Measurements from ENCODE around the gene SGSH. TPM values are rescaled to one million over a fixed set of nuclear protein-coding genes. Genes with fewer than 3 reads are reported as not detected.

SGSH gene
- total and polyA plus RNA-seq, 2 experiments from 2014 or later = 21.2 to 63.5 TPM

- H3K9ac ChIP-seq = no peak overlapping the region
- 92 to 94% methylated on average over 17 of the region's 17 CpGs for WGBS, 2 experiments (ENCODE audit: low coverage in 1 of 2, low lambda C conversion rate in 2 of 2, missing lambda C conversion rate in 2 of 2)
- no peaks in the 10 kb centered on the region for H3K79me2 ChIP-seq (ENCODE audit: insufficient read depth)
- no peaks in the 10 kb centered on the region for H4K20me1 ChIP-seq (ENCODE audit: insufficient read depth)
- H2AFZ ChIP-seq = no peak overlapping the region
- H3K4me3 ChIP-seq = no peak overlapping the region
- H3K4me2 ChIP-seq (ENCODE audit: unreplicated experiment) = no peak overlapping the region
- no peaks in the 10 kb centered on the region for H3F3A ChIP-seq (ENCODE audit: insufficient read depth)
- in situ Hi-C loops (cut with MboI) = no loop called here
- no peaks in the 10 kb centered on the region for H3K36me3 ChIP-seq (ENCODE audit: low read depth)
- H3K27ac ChIP-seq = no peak overlapping the region
- no peak for TF ChIP-seq EZH2 (IDR thresholded peaks at IDR 0.05; ENCODE audit: insufficient read depth, poor library complexity, severe bottlenecking)
- no peak for TF ChIP-seq EZH2phosphoT487 (IDR thresholded peaks at IDR 0.05; ENCODE audit: insufficient read depth, low read depth)
- DNase-seq = no peak
- no peaks in the 10 kb centered on the region for H3K4me1 ChIP-seq (ENCODE audit: insufficient read depth)
- H3K9me3 ChIP-seq (ENCODE audit: low read depth) = no peaks in the 10 kb centered on the region
- no peaks in the 10 kb centered on the region for H3K9me2 ChIP-seq (ENCODE audit: insufficient read depth)
- no peaks in the 10 kb centered on the region for H3K27me3 ChIP-seq (replicated peaks; ENCODE audit: insufficient read depth)
Observed at GRCh38 chr17:80247561-80247960, 27.4 kb upstream of the SGSH start.

GRCh38 chr17:80246726-80247125 is 26.6 kb upstream of the SGSH start:
- Histone ChIP-seq H3K36me3 (ENCODE audit: low read depth) (no peaks in the 10 kb centered on the region), H3K27ac (no peak overlapping the region)
- WGBS, 2 experiments (ENCODE audit: low coverage in 1 of 2, low lambda C conversion rate in 2 of 2, missing lambda C conversion rate in 2 of 2) = 93 to 100% methylated on average over 7 to 8 of the region's 8 CpGs

GRCh38 chr17:80246266-80246681 is 26.1 kb upstream of the SGSH start:
- Histone ChIP-seq H3K27me3 (replicated peaks; ENCODE audit: insufficient read depth) (no peaks in the 10 kb centered on the region), H3K4me2 (ENCODE audit: unreplicated experiment) (no peak overlapping the region), H3K9me3 (ENCODE audit: low read depth) (no peaks in the 10 kb centered on the region), H3K4me1 (ENCODE audit: insufficient read depth) (no peaks in the 10 kb centered on the region), H3K36me3 (ENCODE audit: low read depth) (no peaks in the 10 kb centered on the region), H3K4me3 (no peak overlapping the region), H3K79me2 (ENCODE audit: insufficient read depth) (no peaks in the 10 kb centered on the region), H4K20me1 (ENCODE audit: insufficient read depth) (no peaks in the 10 kb centered on the region), H2AFZ (no peak overlapping the region), H3K9me2 (ENCODE audit: insufficient read depth) (no peaks in the 10 kb centered on the region), H3F3A (ENCODE audit: insufficient read depth) (no peaks in the 10 kb centered on the region), H3K27ac (no peak overlapping the region), H3K9ac (no peak overlapping the region)
- TF ChIP-seq EZH2phosphoT487 (IDR thresholded peaks at IDR 0.05; ENCODE audit: insufficient read depth, low read depth) = no peak
- no peak for TF ChIP-seq EZH2 (IDR thresholded peaks at IDR 0.05; ENCODE audit: insufficient read depth, poor library complexity, severe bottlenecking)
- in situ Hi-C loops (cut with MboI) = no loop called here
- DNase-seq = no peak
- 97 to 98% methylated on average over 11 to 19 of the region's 19 CpGs for WGBS, 2 experiments (ENCODE audit: low coverage in 1 of 2, low lambda C conversion rate in 2 of 2, missing lambda C conversion rate in 2 of 2)

More at GRCh38 chr17:80246726-80247125, 26.6 kb upstream of the SGSH start:
- no peak overlapping the region for H2AFZ ChIP-seq
- H3K4me1 ChIP-seq (ENCODE audit: insufficient read depth) = no peaks in the 10 kb centered on the region
- no peak for DNase-seq
- no peaks in the 10 kb centered on the region for H3K27me3 ChIP-seq (replicated peaks; ENCODE audit: insufficient read depth)
- H3K4me3 ChIP-seq = no peak overlapping the region
- no peak overlapping the region for H3K9ac ChIP-seq
- H3K4me2 ChIP-seq (ENCODE audit: unreplicated experiment) = no peak overlapping the region
- in situ Hi-C loops (cut with MboI) = no loop called here
- no peaks in the 10 kb centered on the region for H3F3A ChIP-seq (ENCODE audit: insufficient read depth)
- H3K9me3 ChIP-seq (ENCODE audit: low read depth) = no peaks in the 10 kb centered on the region
- H4K20me1 ChIP-seq (ENCODE audit: insufficient read depth) = no peaks in the 10 kb centered on the region
- H3K9me2 ChIP-seq (ENCODE audit: insufficient read depth) = no peaks in the 10 kb centered on the region
- no peaks in the 10 kb centered on the region for H3K79me2 ChIP-seq (ENCODE audit: insufficient read depth)
- TF ChIP-seq EZH2phosphoT487 (IDR thresholded peaks at IDR 0.05; ENCODE audit: insufficient read depth, low read depth) (no peak), EZH2 (IDR thresholded peaks at IDR 0.05; ENCODE audit: insufficient read depth, poor library complexity, severe bottlenecking) (no peak)

- Histone ChIP-seq H3K27ac (no peak overlapping the region), H3K9me3 (ENCODE audit: low read depth) (no peaks in the 10 kb centered on the region), H3K9me2 (ENCODE audit: insufficient read depth) (no peaks in the 10 kb centered on the region), H3K4me2 (ENCODE audit: unreplicated experiment) (no peak overlapping the region), H3K9ac (no peak overlapping the region), H3K4me1 (ENCODE audit: insufficient read depth) (no peaks in the 10 kb centered on the region), H3K27me3 (replicated peaks; ENCODE audit: insufficient read depth) (no peaks in the 10 kb centered on the region), H3K79me2 (ENCODE audit: insufficient read depth) (no peaks in the 10 kb centered on the region), H3F3A (ENCODE audit: insufficient read depth) (no peaks in the 10 kb centered on the region), H3K4me3 (no peak overlapping the region), H4K20me1 (ENCODE audit: insufficient read depth) (no peaks in the 10 kb centered on the region), H3K36me3 (ENCODE audit: low read depth) (no peaks in the 10 kb centered on the region), H2AFZ (no peak overlapping the region)
- no peak for TF ChIP-seq EZH2 (IDR thresholded peaks at IDR 0.05; ENCODE audit: insufficient read depth, poor library complexity, severe bottlenecking)
- no peak for TF ChIP-seq EZH2phosphoT487 (IDR thresholded peaks at IDR 0.05; ENCODE audit: insufficient read depth, low read depth)
- in situ Hi-C loops (cut with MboI) = no loop called here
- WGBS, 2 experiments (ENCODE audit: low coverage in 1 of 2, low lambda C conversion rate in 2 of 2, missing lambda C conversion rate in 2 of 2) = 95 to 98% methylated on average over 27 of the region's 27 CpGs
- DNase-seq = no peak
Observed at GRCh38 chr17:80245566-80246265, 25.6 kb upstream of the SGSH start.

All from GM23248 (cell line).